Measurements from ENCODE around the gene TMEM163. TPM values are rescaled to one million over a fixed set of nuclear protein-coding genes. Genes with fewer than 3 reads are reported as not detected.

TMEM163 gene
- total and polyA plus RNA-seq, 2 donors from 2014 or later: 2.6 to 5.9 TPM

GRCh38 chr2:134438371-134438770 lies 280.4 kb downstream of the TMEM163 start:
- H3K36me3 ChIP-seq (ENCODE audit: control insufficient read depth in 2 of 3, insufficient read depth in 3 of 3, low read length in 3 of 3): peaks cover 0 to 2% (median 0%) of the 10 kb centered on the region in 3 donors
- no peak overlapping the region for H3K4me3 ChIP-seq (ENCODE audit: low read length in 3 of 3)
- H3K9ac ChIP-seq (ENCODE audit: low read length in 3 of 3): no peak overlapping the region
- no peaks in the 10 kb centered on the region for H3K27me3 ChIP-seq (ENCODE audit: control insufficient read depth, insufficient read depth, low read length)
- FAIRE-seq (no peak), DNase-seq (no peak)
- H3K9me3 ChIP-seq (ENCODE audit: control insufficient read depth in 2 of 3, insufficient read depth in 1 of 3, low read length in 3 of 3): no peaks in the 10 kb centered on the region
- no peak overlapping the region for H3K27ac ChIP-seq (ENCODE audit: low read depth in 2 of 2, low read length in 2 of 2)
- H3K4me1 ChIP-seq (ENCODE audit: control insufficient read depth in 2 of 3, insufficient read depth in 2 of 3, low read depth in 1 of 3, low read length in 3 of 3): peaks cover 0 to 5% (median 0%) of the 10 kb centered on the region in 3 donors
- intact Hi-C loops (cut with DNase I): no loop called here
- no peak for TF ChIP-seq CTCF (IDR thresholded peaks at IDR 0.05; ENCODE audit: borderline replicate concordance, extremely low read depth, insufficient read depth)

GRCh38 chr2:134436706-134437105 lies 282.1 kb downstream of the TMEM163 start:
- Histone ChIP-seq H3K27me3 (ENCODE audit: control insufficient read depth, insufficient read depth, low read length) (no peaks in the 10 kb centered on the region), H3K27ac (ENCODE audit: low read depth in 2 of 2, low read length in 2 of 2) (no peak overlapping the region), H3K9me3 (ENCODE audit: control insufficient read depth in 2 of 3, insufficient read depth in 1 of 3, low read length in 3 of 3) (no peaks in the 10 kb centered on the region), H3K4me3 (ENCODE audit: low read length in 3 of 3) (no peak overlapping the region), H3K9ac (ENCODE audit: low read length in 3 of 3) (no peak overlapping the region), H3K36me3 (ENCODE audit: control insufficient read depth in 2 of 3, insufficient read depth in 3 of 3, low read length in 3 of 3) (no peaks in the 10 kb centered on the region), H3K4me1 (ENCODE audit: control insufficient read depth in 2 of 3, insufficient read depth in 2 of 3, low read depth in 1 of 3, low read length in 3 of 3) (peaks cover 0 to 5% (median 0%) of the 10 kb centered on the region in 3 donors)
- intact Hi-C loops (cut with DNase I): no loop called here
- no peak for DNase-seq
- TF ChIP-seq CTCF (IDR thresholded peaks at IDR 0.05; ENCODE audit: borderline replicate concordance, extremely low read depth, insufficient read depth): no peak
- no peak for FAIRE-seq

GRCh38 chr2:134435936-134436335 lies 282.9 kb downstream of the TMEM163 start:
- FAIRE-seq: no peak
- Histone ChIP-seq H3K4me3 (ENCODE audit: low read length in 3 of 3) (no peak overlapping the region), H3K27me3 (ENCODE audit: control insufficient read depth, insufficient read depth, low read length) (no peaks in the 10 kb centered on the region), H3K9ac (ENCODE audit: low read length in 3 of 3) (no peak overlapping the region), H3K36me3 (ENCODE audit: control insufficient read depth in 2 of 3, insufficient read depth in 3 of 3, low read length in 3 of 3) (no peaks in the 10 kb centered on the region), H3K9me3 (ENCODE audit: control insufficient read depth in 2 of 3, insufficient read depth in 1 of 3, low read length in 3 of 3) (no peaks in the 10 kb centered on the region), H3K4me1 (ENCODE audit: control insufficient read depth in 2 of 3, insufficient read depth in 2 of 3, low read depth in 1 of 3, low read length in 3 of 3) (peaks cover 0 to 5% (median 0%) of the 10 kb centered on the region in 3 donors), H3K27ac (ENCODE audit: low read depth in 2 of 2, low read length in 2 of 2) (no peak overlapping the region)
- TF ChIP-seq CTCF (IDR thresholded peaks at IDR 0.05; ENCODE audit: borderline replicate concordance, extremely low read depth, insufficient read depth): no peak
- intact Hi-C loops (cut with DNase I): no loop called here
- DNase-seq: no peak

- Histone ChIP-seq H3K36me3 (ENCODE audit: control insufficient read depth in 2 of 3, insufficient read depth in 3 of 3, low read length in 3 of 3) (no peaks in the 10 kb centered on the region), H3K4me3 (ENCODE audit: low read length in 3 of 3) (no peak overlapping the region), H3K27ac (ENCODE audit: low read depth in 2 of 2, low read length in 2 of 2) (no peak overlapping the region), H3K27me3 (ENCODE audit: control insufficient read depth, insufficient read depth, low read length) (no peaks in the 10 kb centered on the region), H3K9me3 (ENCODE audit: control insufficient read depth in 2 of 3, insufficient read depth in 1 of 3, low read length in 3 of 3) (no peaks in the 10 kb centered on the region), H3K4me1 (ENCODE audit: control insufficient read depth in 2 of 3, insufficient read depth in 2 of 3, low read depth in 1 of 3, low read length in 3 of 3) (peaks cover 0 to 5% (median 0%) of the 10 kb centered on the region in 3 donors), H3K9ac (ENCODE audit: low read length in 3 of 3) (no peak overlapping the region)
- intact Hi-C loops (cut with DNase I): no loop called here
- TF ChIP-seq CTCF (IDR thresholded peaks at IDR 0.05; ENCODE audit: borderline replicate concordance, extremely low read depth, insufficient read depth): no peak
- no peak for FAIRE-seq
- no peak for DNase-seq
These were observed 283.3 kb downstream of the TMEM163 start for GRCh38 chr2:134435505-134435904.
